ENCODE measurements around the gene DTNBP1. TPM values are rescaled to one million over a fixed set of nuclear protein-coding genes. Genes with fewer than 3 reads are reported as not detected.

The DTNBP1 gene
- total RNA-seq, 3 donors from 2014 or later: 19.6 to 31.8 (median 25.0) TPM

DNA sequence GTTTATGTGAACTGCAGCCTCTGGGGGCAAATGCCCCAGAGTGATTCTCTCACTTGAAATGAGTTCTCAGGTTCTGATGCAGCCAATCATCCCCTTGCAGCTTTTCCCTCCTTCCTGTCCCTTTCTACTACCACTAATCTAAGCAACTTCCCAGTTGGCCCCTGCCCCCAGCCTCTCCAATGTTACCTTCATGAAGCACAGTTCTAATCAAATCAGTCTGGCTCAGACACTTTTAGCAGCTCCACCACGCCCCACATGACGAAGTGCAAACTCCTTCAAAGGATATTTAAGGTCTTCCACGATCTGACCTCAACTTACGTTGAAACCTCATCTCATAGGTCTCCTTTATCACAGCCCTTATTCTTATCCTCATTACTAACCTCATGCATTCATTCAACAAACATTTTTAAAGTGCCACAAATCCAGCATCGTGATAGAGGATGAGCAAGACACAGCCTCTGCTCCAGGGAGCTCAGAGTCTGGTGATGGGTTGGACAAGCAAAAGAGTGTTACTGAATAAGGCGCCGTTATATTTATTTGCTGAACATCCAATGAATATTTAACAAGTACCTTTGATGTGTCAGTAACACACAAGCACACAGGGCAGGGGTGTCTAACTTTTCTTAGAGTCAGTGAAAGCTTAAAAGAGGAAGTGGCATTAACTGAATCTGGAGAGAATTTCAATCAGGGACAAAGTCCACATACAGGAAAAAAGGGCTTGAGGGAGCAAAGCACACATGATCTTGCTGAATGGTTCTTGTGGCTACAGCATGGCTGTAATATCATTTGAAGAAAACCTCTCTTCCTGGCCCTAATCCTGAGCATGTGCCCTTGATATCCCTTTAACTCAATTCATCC, 20.4 kb upstream of the DTNBP1 start:
- TF ChIP-seq, protein P1, sequence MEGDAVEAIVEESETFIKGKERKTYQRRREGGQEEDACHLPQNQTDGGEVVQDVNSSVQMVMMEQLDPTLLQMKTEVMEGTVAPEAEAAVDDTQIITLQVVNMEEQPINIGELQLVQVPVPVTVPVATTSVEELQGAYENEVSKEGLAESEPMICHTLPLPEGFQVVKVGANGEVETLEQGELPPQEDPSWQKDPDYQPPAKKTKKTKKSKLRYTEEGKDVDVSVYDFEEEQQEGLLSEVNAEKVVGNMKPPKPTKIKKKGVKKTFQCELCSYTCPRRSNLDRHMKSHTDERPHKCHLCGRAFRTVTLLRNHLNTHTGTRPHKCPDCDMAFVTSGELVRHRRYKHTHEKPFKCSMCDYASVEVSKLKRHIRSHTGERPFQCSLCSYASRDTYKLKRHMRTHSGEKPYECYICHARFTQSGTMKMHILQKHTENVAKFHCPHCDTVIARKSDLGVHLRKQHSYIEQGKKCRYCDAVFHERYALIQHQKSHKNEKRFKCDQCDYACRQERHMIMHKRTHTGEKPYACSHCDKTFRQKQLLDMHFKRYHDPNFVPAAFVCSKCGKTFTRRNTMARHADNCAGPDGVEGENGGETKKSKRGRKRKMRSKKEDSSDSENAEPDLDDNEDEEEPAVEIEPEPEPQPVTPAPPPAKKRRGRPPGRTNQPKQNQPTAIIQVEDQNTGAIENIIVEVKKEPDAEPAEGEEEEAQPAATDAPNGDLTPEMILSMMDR (IDR thresholded peaks at IDR 0.05): no peak
- peak; percentile 75 for ATAC-seq
- no peak overlapping the region for H3K4me3 ChIP-seq
- no peaks in the 10 kb centered on the region for H3K36me3 ChIP-seq (ENCODE audit: low read depth)
- H3K9me3 ChIP-seq: no peaks in the 10 kb centered on the region
- intact Hi-C loops (cut with DNase I, micrococcal nuclease): no loop called here
- peak in 2 of 3 donors; percentile 35 to 41 for DNase-seq
- peaks cover 3% of the 10 kb centered on the region for H3K4me1 ChIP-seq (ENCODE audit: low read depth)

DNA sequence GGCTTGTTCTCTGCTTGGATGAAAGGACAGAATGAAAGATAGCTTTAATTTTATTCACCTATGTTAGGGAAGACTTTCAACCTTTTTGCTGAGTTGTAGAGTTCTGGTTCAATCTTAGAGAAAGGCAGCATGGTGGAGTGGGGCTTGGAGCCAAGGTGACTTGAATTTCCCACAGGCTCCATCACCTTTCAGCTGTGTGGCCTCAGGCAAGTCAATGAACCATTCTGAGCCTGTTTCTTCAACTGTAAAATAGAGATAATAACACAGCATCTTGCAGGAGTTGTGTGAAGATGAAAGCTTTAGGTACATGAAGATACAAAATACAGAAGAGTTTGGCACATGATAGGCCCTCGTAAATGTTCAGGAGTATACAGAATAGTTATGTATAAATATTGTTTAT, 19.1 kb upstream of the DTNBP1 start:
- Histone ChIP-seq H3K4me3 (no peak overlapping the region), H3K36me3 (ENCODE audit: low read depth) (no peaks in the 10 kb centered on the region), H3K4me1 (ENCODE audit: low read depth) (peaks cover 3% of the 10 kb centered on the region), H3K9me3 (no peaks in the 10 kb centered on the region)
- DNase-seq (no peak), ATAC-seq (no peak)
- intact Hi-C loops (cut with DNase I, micrococcal nuclease): no loop called here
- TF ChIP-seq, protein P1 (IDR thresholded peaks at IDR 0.05): no peak

DNA sequence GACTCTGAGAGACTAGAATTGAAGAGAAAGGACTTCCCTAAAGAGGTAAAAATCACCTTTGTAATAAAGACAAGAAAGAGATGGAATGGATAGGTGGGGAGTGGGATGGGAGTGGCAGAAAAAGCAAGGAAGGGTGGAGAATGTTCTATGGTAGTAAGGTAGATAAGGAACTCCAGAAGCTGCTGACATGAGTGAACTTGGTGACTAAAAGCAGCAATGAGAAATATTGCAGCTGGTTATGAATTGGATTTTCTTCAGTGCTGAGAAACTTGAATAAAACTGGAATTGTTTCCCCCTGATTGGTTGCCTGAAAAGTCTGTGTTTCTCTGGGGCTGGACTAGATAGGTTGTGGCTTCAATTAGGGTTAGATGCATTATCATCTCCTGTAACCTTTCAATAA, 15.7 kb upstream of the DTNBP1 start:
- DNase-seq (no peak), ATAC-seq (no peak)
- TF ChIP-seq, protein P1 (IDR thresholded peaks at IDR 0.05): no peak
- Histone ChIP-seq H3K36me3 (ENCODE audit: low read depth) (no peaks in the 10 kb centered on the region), H3K4me1 (ENCODE audit: low read depth) (peaks cover 10% of the 10 kb centered on the region), H3K4me3 (no peak overlapping the region), H3K9me3 (no peaks in the 10 kb centered on the region)
- intact Hi-C loops (cut with DNase I, micrococcal nuclease): no loop called here

DNA sequence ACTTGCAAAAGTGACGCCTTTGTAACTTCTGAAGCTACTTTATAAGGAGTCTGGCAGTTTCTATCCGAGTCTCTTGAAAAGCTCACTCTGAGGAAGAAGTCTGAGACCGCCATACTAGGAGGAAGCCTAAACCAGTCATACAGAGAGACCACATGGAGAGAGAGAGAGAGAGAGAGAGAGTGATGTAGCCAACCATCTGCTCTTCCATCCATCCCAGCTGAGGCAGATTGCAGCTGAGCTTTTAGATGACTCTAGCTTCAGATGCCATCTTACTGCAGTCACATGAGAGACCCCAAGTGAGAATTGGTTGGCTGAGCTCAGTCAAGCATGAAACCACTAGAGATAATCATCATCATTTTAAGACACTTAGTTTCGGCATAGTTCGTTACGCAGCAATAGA, 15.0 kb upstream of the DTNBP1 start:
- no peak for ATAC-seq
- TF ChIP-seq, protein P1 (IDR thresholded peaks at IDR 0.05): no peak
- Histone ChIP-seq H3K9me3 (no peaks in the 10 kb centered on the region), H3K4me3 (no peak overlapping the region), H3K36me3 (ENCODE audit: low read depth) (no peaks in the 10 kb centered on the region), H3K4me1 (ENCODE audit: low read depth) (peaks cover 7% of the 10 kb centered on the region)
- intact Hi-C loops (cut with DNase I, micrococcal nuclease): no loop called here
- no peak for DNase-seq

DNA sequence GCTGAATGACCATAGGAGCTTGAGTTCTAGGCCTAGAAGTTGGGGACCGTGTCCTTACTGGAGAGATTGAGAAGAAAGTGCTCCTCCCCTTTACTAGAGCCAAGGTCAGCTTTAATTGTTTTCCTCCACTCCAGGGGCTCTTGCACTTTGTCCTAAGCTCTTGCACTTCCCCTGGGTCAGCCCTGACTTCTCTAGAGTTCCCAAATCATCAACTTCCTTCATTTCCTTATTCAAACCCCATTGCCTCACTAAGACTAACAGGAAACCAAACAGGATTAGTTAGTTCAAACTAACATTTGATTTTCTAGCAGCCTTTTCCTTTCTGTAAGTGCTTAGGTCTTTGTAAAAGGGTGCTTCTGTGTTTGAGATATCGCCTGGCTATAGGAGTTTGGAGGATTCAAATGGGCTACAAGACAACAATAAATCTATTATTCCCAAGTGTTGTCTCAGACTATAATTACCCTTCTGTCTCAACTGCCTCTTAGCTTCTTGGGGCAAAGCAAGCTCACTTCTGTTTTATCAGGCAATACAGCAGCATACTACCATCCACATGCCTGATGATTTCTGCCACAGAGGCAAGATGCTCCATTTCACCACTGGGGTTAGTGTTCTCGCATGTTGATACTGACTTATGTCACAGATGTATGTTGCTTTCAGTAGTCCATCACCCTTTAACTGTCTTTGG, 12.8 kb upstream of the DTNBP1 start:
- Histone ChIP-seq H3K9me3 (no peaks in the 10 kb centered on the region), H3K4me3 (no peak overlapping the region), H3K4me1 (ENCODE audit: low read depth) (peaks cover 7% of the 10 kb centered on the region), H3K36me3 (ENCODE audit: low read depth) (no peaks in the 10 kb centered on the region)
- intact Hi-C loops (cut with DNase I, micrococcal nuclease): no loop called here
- no peak for DNase-seq
- ATAC-seq: peak; percentile 74
- TF ChIP-seq, protein P1 (IDR thresholded peaks at IDR 0.05): no peak
